Measurements from ENCODE around the gene BABAM1.

Gene BABAM1

DNA sequence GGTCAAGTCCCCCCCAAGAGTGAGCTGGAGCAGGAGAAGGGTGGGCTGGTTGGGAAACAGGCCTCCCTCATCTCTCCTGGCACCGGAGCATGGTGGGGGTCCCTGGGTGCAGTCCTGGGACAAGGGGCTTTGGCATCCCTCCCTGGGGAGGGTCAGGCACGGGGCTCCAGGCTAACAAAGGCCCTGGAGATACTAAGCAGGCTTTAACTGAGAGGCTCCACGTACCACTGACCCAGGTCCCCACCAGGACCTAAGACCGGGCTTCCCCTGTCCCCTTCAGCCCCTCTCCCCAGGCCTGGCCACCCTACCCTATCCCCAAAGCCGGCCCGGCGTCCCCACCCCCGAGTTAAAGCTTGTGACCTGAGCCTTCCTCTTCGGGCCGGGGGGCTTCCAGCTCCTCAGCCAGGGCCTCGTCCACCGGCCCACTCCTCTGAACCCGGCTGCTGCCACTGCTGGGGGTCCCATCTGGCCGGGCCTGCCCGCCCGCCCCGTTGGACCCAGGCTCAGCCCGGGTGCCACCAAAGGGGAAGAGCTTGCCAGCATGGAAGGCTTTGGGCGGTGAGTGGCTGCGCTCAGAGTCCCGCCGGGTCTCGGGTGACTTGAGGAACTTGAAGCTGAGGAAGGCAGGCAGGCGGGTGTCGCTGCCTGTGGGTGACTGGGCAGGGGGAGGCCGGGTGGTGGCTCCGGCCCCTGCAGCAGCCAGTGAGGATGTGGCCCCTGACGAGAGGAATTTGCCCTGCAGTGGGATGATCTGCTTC is 57.3 kb downstream of the BABAM1 start:
- DNase-seq (ENCODE audit: low read depth), result no peak

DNA sequence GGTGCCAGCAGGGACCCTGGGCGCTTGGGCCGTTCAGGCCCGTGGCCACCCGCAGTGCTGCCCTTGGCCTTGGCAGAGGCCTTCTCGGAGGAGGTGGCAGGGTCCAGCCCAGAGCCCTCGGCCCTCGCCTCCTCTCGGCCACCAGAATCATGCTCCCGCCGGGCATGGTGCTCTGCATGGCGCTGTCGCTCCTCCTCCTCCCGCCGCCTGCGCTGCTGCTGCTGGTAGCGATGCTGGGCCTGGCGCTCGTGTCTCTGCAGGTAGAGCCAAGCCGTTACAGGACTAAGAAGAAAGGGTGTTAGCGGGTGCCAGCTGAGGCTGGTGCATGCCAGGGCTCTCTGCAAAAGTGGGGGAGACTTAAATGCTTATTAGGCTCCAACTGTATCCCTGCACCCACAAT is 57.9 kb downstream of the BABAM1 start:
- no peak for DNase-seq (ENCODE audit: low read depth)

DNA sequence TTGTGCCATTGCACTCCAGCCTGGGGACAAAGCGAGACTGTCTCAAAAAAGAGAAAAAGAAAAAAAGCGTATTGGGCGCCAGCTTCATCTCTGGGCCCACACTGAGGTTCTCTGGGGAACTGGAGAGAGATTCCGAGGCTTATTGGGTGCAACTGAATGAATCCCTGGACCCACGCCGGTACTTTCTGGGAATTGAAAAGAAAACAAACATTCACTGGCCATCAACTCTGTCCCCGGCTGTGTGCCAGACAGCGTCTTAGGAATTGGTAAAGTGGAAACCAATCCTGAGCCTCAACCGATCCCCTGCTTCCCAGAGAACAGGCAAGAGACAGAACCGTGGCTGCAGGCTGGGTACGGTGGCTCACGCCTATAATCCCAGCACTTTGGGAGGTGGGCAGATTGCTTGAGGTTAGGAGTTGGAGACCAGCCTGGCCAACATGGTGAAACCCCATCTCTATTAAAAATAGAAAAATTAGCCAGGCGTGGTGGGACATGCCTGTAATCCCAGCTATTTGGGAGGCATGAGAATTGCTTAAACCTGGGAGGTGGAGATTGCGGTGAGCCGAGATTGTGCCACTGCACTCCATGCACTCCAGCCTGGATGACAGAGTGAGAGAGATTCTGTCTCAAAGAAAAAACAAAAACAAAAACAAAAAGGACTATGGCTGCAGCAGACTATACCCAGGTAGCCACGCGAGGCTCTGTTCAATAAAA is 58.8 kb downstream of the BABAM1 start:
- peak; percentile 44 for DNase-seq (ENCODE audit: low read depth)

DNA sequence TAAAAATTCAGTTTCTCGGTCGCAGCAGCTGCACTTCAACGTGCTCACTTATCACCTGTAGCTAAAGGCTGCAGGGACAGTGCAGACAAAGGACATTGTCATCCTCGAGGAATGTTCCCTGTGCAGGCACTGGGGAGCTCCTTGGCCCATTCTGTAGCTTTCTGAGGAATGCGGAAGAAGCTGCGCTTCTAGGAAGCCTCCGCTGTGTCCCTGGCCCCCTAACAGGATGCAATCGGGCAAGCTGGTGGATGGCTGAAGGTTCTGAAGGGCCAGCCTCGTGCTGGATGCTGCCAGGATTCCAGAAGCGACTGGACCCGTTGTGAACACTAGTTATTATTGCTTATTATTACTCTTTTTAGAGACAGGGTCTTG is 59.3 kb downstream of the BABAM1 start:
- no peak for DNase-seq (ENCODE audit: low read depth)

DNA sequence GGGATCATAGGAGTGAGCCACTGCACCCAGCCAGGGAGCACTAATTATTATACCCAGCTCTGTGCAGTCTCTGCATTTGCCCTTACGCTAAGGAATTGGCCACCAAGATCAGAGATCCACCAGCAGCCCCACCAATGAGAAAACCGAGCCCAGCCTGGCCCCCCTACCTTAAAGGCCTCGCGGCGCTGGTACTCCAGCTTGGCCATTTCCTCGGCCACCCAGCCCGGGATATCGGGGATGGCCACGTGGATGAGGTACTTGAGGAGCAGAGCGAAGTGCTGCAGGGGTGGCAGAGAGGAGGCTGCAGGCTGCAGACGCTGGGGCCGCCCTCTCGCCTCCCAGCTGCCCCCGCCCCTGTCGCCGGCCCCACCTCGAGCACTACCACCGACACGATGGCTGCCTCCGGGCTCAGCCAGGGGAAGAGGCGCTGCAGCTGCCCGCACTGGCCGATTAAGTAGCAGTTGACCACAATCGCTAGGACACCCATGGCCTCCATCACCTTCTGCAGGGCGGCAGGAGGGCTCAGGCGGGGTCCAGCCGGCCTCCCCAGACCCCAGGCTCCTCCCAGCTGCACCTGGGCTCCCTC is 59.9 kb downstream of the BABAM1 start:
- no peak for DNase-seq (ENCODE audit: low read depth)

- no peak for DNase-seq (ENCODE audit: low read depth)
Measured at GRCh38 chr19:17327654-17328516, 60.6 kb downstream of the BABAM1 start.
